Astrocyte (in vitro differentiated cells and primary cell): ENCODE measurements around the gene CAMK1G. TPM values are rescaled to one million over a fixed set of nuclear protein-coding genes. Genes with fewer than 3 reads are reported as not detected.

Experiments used
- DNase-seq: peaks from one replicate; pipeline ENCODE4 v3.0.0-alpha.2; 2010; ENCODE audit warnings: low read depth
- FAIRE-seq: peaks from 2 replicates; lab custom pipeline; 2011; peaks lifted over from hg19 to GRCh38; lab: Jason Lieb, UNC
- H2AFZ ChIP-seq: 2 replicates; pipeline ENCODE4 v1.6.0; 2012; ENCODE audit warnings: low read depth, low read length, inconsistent platforms
- H3K27ac ChIP-seq: 2 replicates; pipeline ENCODE4 v1.5.1; 2011; ENCODE audit warnings: low read depth, low read length, inconsistent platforms
- H3K27me3 ChIP-seq: 2 replicates; pipeline ENCODE4 v1.6.0; 2011; ENCODE audit warnings: low read length, inconsistent platforms; ENCODE audit not compliant: insufficient read depth
- H3K36me3 ChIP-seq: 2 replicates; pipeline ENCODE4 v1.5.1; 2011; ENCODE audit warnings: low read length, inconsistent platforms; ENCODE audit not compliant: insufficient read depth
- H3K4me1 ChIP-seq: 2 replicates; pipeline ENCODE4 v1.5.1; 2011; ENCODE audit warnings: low read length, inconsistent platforms; ENCODE audit not compliant: insufficient read depth
- H3K4me2 ChIP-seq: 2 replicates; pipeline ENCODE4 v1.6.0; 2012; ENCODE audit warnings: low read length, inconsistent platforms
- H3K4me3 ChIP-seq: 2 replicates; pipeline ENCODE4 v1.5.1; 2011; ENCODE audit warnings: low read depth, mild to moderate bottlenecking, low read length, inconsistent platforms; ENCODE audit not compliant: insufficient read depth
- H3K79me2 ChIP-seq: 2 replicates; pipeline ENCODE4 v1.6.0; 2012; ENCODE audit warnings: mild to moderate bottlenecking, low read length, inconsistent platforms; ENCODE audit not compliant: insufficient read depth
- H3K9ac ChIP-seq: 2 replicates; pipeline ENCODE4 v1.6.0; 2012; ENCODE audit warnings: mild to moderate bottlenecking, low read length, inconsistent platforms
- H3K9me3 ChIP-seq: 2 replicates; pipeline ENCODE4 v1.5.1; 2012; ENCODE audit warnings: low read depth, mild to moderate bottlenecking, low read length, inconsistent platforms; ENCODE audit not compliant: insufficient read depth
- H4K20me1 ChIP-seq: 2 replicates; pipeline ENCODE4 v1.6.0; 2012; ENCODE audit warnings: low read length, inconsistent platforms; ENCODE audit not compliant: insufficient read depth
- H3K27ac Mint-ChIP-seq: one replicate; pipeline ENCODE4 v1.8.0; 2021; ENCODE audit warnings: mild to moderate bottlenecking, mixed read lengths; ENCODE audit not compliant: unreplicated experiment
- H3K27me3 Mint-ChIP-seq: one replicate; pipeline ENCODE4 v1.8.0; 2021; ENCODE audit warnings: low read depth, mixed read lengths; ENCODE audit not compliant: unreplicated experiment
- H3K36me3 Mint-ChIP-seq: one replicate; pipeline ENCODE4 v1.8.0; 2021; ENCODE audit warnings: low read depth, mixed read lengths; ENCODE audit not compliant: unreplicated experiment
- H3K4me1 Mint-ChIP-seq: one replicate; pipeline ENCODE4 v1.8.0; 2021; ENCODE audit warnings: low read depth, mixed read lengths; ENCODE audit not compliant: unreplicated experiment
- H3K4me3 Mint-ChIP-seq: one replicate; pipeline ENCODE4 v1.8.0; 2021; ENCODE audit warnings: mild to moderate bottlenecking, moderate library complexity, mixed read lengths; ENCODE audit not compliant: unreplicated experiment
- H3K9me3 Mint-ChIP-seq: one replicate; pipeline ENCODE4 v1.8.0; 2021; ENCODE audit warnings: mild to moderate bottlenecking, mixed read lengths; ENCODE audit not compliant: unreplicated experiment
- CTCF ChIP-seq: IDR thresholded peaks from 2 replicates; pipeline ENCODE4 v1.5.1; 2011; ENCODE audit warnings: low read depth, mild to moderate bottlenecking, inconsistent platforms, low read length, moderate library complexity; ENCODE audit not compliant: insufficient read depth
- EZH2 ChIP-seq: IDR thresholded peaks from 2 replicates; pipeline ENCODE4 v1.6.1; 2012; ENCODE audit warnings: mild to moderate bottlenecking, low read length, inconsistent platforms; ENCODE audit not compliant: insufficient read depth
- total RNA-seq: library from RNA; stranded (reverse); gene quantifications from 2 replicates; pipeline ENCODE4 v1.2.1, GENCODE V29; 2021

The CAMK1G gene
- total RNA-seq, 1 donor from 2014 or later = 0.45 TPM

GRCh38 chr1:209627027-209627731 is 43.7 kb downstream of the CAMK1G start:
- H3K4me1 ChIP-seq = peaks cover 15% of the 10 kb centered on the region
- peaks cover 21% of the 10 kb centered on the region for H3K27me3 Mint-ChIP-seq
- FAIRE-seq = no peak
- H4K20me1 ChIP-seq = no peaks in the 10 kb centered on the region
- no peak overlapping the region for H3K4me2 ChIP-seq
- no peaks in the 10 kb centered on the region for H3K36me3 ChIP-seq
- no peaks in the 10 kb centered on the region for H3K36me3 Mint-ChIP-seq
- H3K4me1 Mint-ChIP-seq = peaks cover 27% of the 10 kb centered on the region
- no peaks in the 10 kb centered on the region for H3K27me3 ChIP-seq
- H3K27ac Mint-ChIP-seq = no peak overlapping the region
- no peak for DNase-seq
- no peak overlapping the region for H3K4me3 ChIP-seq
- H3K9me3 Mint-ChIP-seq = peaks cover 2% of the 10 kb centered on the region
- TF ChIP-seq EZH2 = no peak
- TF ChIP-seq CTCF = no peak
- no peak overlapping the region for H3K9ac ChIP-seq
- no peak overlapping the region for H2AFZ ChIP-seq
- no peak overlapping the region for H3K27ac ChIP-seq
- H3K9me3 ChIP-seq = no peaks in the 10 kb centered on the region
- H3K4me3 Mint-ChIP-seq = no peak overlapping the region
- H3K79me2 ChIP-seq = no peaks in the 10 kb centered on the region

GRCh38 chr1:209627732-209628196 is 44.2 kb downstream of the CAMK1G start:
- peaks cover 2% of the 10 kb centered on the region for H3K9me3 Mint-ChIP-seq
- no peaks in the 10 kb centered on the region for H3K27me3 ChIP-seq
- no peak overlapping the region for H3K4me3 Mint-ChIP-seq
- no peak overlapping the region for H3K27ac Mint-ChIP-seq
- no peaks in the 10 kb centered on the region for H4K20me1 ChIP-seq
- H3K27me3 Mint-ChIP-seq = peaks cover 22% of the 10 kb centered on the region
- H3K79me2 ChIP-seq = no peaks in the 10 kb centered on the region
- H2AFZ ChIP-seq = no peak overlapping the region
- H3K4me3 ChIP-seq = no peak overlapping the region
- peaks cover 27% of the 10 kb centered on the region for H3K4me1 Mint-ChIP-seq
- no peak overlapping the region for H3K9ac ChIP-seq
- H3K4me2 ChIP-seq = no peak overlapping the region
- FAIRE-seq (no peak), DNase-seq (peak; percentile 41)
- H3K27ac ChIP-seq = no peak overlapping the region
- peaks cover 15% of the 10 kb centered on the region for H3K4me1 ChIP-seq
- TF ChIP-seq CTCF (peak; percentile 73), EZH2 (no peak)
- no peaks in the 10 kb centered on the region for H3K36me3 ChIP-seq
- no peaks in the 10 kb centered on the region for H3K9me3 ChIP-seq
- H3K36me3 Mint-ChIP-seq = no peaks in the 10 kb centered on the region

- FAIRE-seq = no peak
- peaks cover 21% of the 10 kb centered on the region for H3K27me3 Mint-ChIP-seq
- no peak overlapping the region for H3K4me3 Mint-ChIP-seq
Measured at GRCh38 chr1:209628618-209629299, 45.2 kb downstream of the CAMK1G start.

More at GRCh38 chr1:209628618-209629299, 45.2 kb downstream of the CAMK1G start:
- H3K4me3 ChIP-seq = no peak overlapping the region
- no peak overlapping the region for H3K4me2 ChIP-seq
- H2AFZ ChIP-seq = no peak overlapping the region
- H3K9ac ChIP-seq = no peak overlapping the region
- no peaks in the 10 kb centered on the region for H3K36me3 ChIP-seq
- peaks cover 2% of the 10 kb centered on the region for H3K9me3 Mint-ChIP-seq
- H3K36me3 Mint-ChIP-seq = no peaks in the 10 kb centered on the region
- no peak overlapping the region for H3K27ac ChIP-seq
- no peak for TF ChIP-seq CTCF
- TF ChIP-seq EZH2 = no peak
- no peaks in the 10 kb centered on the region for H3K9me3 ChIP-seq
- H3K27ac Mint-ChIP-seq = no peak overlapping the region
- H3K79me2 ChIP-seq = no peaks in the 10 kb centered on the region
- H3K4me1 ChIP-seq = peaks cover 18% of the 10 kb centered on the region
- no peak for DNase-seq
- H3K27me3 ChIP-seq = no peaks in the 10 kb centered on the region
- H3K4me1 Mint-ChIP-seq = peaks cover 30% of the 10 kb centered on the region
- H4K20me1 ChIP-seq = no peaks in the 10 kb centered on the region
